Right lobe of liver (tissue), 6 donors: Measurements from ENCODE around the gene SH2D3C. TPM values are rescaled to one million over a fixed set of nuclear protein-coding genes. Genes with fewer than 3 reads are reported as not detected.
"Not testable (repeated sequence)": the region's sequence is repeated elsewhere in the genome, so short reads cannot be mapped to it uniquely, and the experiment has no call there.

Source experiments
- ATAC-seq, 4 donors: fragments of 200-7000 bp; cut with Tn5 transposase; one replicate each; pipeline ENCODE4 v1.9.1; 2020; ENCODE audit warnings: mild to moderate bottlenecking in 4 of 4, moderate library complexity in 4 of 4
- DNase-seq, 3 donors: peaks; one replicate each; pipeline ENCODE4 v3.0.0-alpha.2; 2020
- H3K27ac ChIP-seq, 3 donors: fragments of 200-600 bp; one replicate each; pipeline ENCODE4 v1.8.0; 2022
- H3K27me3 ChIP-seq, 2 donors: fragments of 200-600 bp; one replicate each; pipeline ENCODE4 v1.8.0; 2022
- H3K36me3 ChIP-seq, 4 donors: fragments of 200-600 bp; sonication (generic) in 1 of 4; one replicate each; pipeline versions ENCODE4 v1.5.1 to v1.8.0; 2017 to 2022; ENCODE audit warnings: control low read depth in 1 of 4
- H3K4me1 ChIP-seq, 4 donors: fragments of 200-600 bp; sonication (generic) in 1 of 4; one replicate each; pipeline versions ENCODE4 v1.5.1 to v1.8.0; 2017 to 2022; ENCODE audit warnings: control low read depth in 1 of 4
- H3K4me3 ChIP-seq, 3 donors: fragments of 200-600 bp; one replicate each; pipeline ENCODE4 v1.8.0; 2022
- H3K9me3 ChIP-seq, 4 donors: fragments of 200-600 bp; sonication (generic) in 1 of 4; one replicate each; pipeline versions ENCODE4 v1.5.1 to v1.8.0; 2017 to 2022; ENCODE audit warnings: control low read depth in 1 of 4
- POLR2A ChIP-seq: fragments of 450-650 bp; IDR thresholded peaks from one replicate; pipeline ENCODE4 v1.6.1; 2017; ENCODE audit warnings: antibody characterized with exemption, mild to moderate bottlenecking
- WGBS: methylation state at CpG from one replicate; pipeline ENCODE4 v1.1.6; 2018; ENCODE audit warnings: low coverage, low lambda C conversion rate; ENCODE audit not compliant: insufficient coverage; ENCODE audit errors: missing lambda C conversion rate; 5-methylcytosine and 5-hydroxymethylcytosine counted together
- intact Hi-C, 2 donors: fragments of 100-400 bp; cut with DNase I; formaldehyde crosslinking; loops; one replicate each; pipeline versions ENCODE4 v1.11.2 to v1.14.1; 2022
- total RNA-seq, 6 experiments: library from RNA; depleted of rRNA in 2 of 6; stranded (reverse); fragments of >200 nt in 2 of 6; fragmentation: NEBNext Ultra II Directional in 3 of 6; extraction: Animal tissue kit (Norgen Biotek cat#: 25700) in 3 of 6; gene quantifications; one replicate each; pipeline versions ENCODE4 v1.1.0 to v1.2.4, GENCODE V29; 2016 to 2023
- TF ChIP-seq, protein P1 (sequence below), 4 donors: fragments of 200-600 bp in 3 of 4; fragments of 450-650 bp in 1 of 4; IDR thresholded peaks; one replicate each; pipeline versions ENCODE4 v1.5.1 to v1.8.0; 2016 to 2022; ENCODE audit warnings: antibody characterized with exemption in 4 of 4, mild to moderate bottlenecking in 2 of 4
- donor health status: DM: no; HTN: yes; CAD: no.
- donor health status: DM: no; HTN: no; CAD: no.
- donor health status: DM: no; HTN: no; CAD: no.
- donor health status: DM: no; HTN: yes; CAD: no.
- donor health status: DM: no; HTN: yes; CAD: no.

Gene SH2D3C
- total RNA-seq, 6 experiments from 2014 or later, result 1.7 to 5.6 (median 2.7) TPM

DNA sequence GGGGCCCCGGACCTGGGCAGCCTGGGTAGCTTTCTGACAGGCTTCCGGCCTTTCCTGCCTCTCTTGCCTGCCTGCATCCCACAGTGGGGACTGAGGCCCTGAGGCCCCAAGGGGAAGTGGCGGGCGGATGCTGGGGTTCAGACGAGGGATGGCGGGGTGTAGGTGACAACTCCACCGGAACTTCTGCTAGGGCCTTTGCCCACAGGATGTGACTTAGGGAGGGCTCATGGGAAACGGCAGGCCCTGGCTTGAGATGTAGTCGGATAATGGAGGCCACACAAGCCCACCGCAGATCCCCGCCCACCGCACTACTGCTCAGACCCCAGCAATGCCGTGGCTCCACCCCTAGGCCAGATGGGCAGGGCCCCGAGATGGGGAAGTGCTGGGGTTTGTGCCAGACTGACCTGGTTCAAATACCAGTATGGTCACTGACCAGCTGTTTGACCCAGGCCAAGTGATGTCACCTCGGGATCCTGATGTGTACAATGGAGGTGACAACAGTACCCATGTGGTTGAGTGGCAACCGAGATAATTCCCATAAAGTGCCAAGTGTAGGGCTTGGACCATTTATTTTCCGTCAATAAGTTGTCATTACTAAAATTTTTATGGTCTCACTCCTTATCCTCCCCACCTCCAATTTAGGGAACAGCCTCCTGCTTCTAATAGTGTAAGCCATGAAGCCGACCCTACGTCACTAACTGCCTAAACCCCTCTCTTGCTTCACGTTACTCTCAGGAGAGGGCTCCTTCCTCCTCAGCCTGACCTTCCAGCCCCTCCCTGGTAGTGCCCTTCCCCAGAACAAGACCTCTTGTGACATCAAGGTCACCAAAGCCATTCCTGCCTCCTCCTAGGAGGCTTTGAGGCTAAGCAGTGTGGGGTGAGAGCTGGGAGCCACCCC is 4.9 kb upstream of the SH2D3C start:
- DNase-seq, result peak in 2 of 3 donors; percentile 73
- H3K36me3 ChIP-seq, result peaks cover 0 to 15% (median 9%) of the 10 kb centered on the region in 4 donors
- ATAC-seq, result peak in 1 of 4 donors; percentile 21
- H3K4me3 ChIP-seq, result no peak overlapping the region
- no peaks in the 10 kb centered on the region for H3K9me3 ChIP-seq
- H3K27ac ChIP-seq, result peak overlapping the region; percentile 21 to 51 (median 44)
- intact Hi-C loops, result no loop called here
- 68% methylated on average over 10 of the region's 20 CpGs for WGBS
- TF ChIP-seq, protein P1, sequence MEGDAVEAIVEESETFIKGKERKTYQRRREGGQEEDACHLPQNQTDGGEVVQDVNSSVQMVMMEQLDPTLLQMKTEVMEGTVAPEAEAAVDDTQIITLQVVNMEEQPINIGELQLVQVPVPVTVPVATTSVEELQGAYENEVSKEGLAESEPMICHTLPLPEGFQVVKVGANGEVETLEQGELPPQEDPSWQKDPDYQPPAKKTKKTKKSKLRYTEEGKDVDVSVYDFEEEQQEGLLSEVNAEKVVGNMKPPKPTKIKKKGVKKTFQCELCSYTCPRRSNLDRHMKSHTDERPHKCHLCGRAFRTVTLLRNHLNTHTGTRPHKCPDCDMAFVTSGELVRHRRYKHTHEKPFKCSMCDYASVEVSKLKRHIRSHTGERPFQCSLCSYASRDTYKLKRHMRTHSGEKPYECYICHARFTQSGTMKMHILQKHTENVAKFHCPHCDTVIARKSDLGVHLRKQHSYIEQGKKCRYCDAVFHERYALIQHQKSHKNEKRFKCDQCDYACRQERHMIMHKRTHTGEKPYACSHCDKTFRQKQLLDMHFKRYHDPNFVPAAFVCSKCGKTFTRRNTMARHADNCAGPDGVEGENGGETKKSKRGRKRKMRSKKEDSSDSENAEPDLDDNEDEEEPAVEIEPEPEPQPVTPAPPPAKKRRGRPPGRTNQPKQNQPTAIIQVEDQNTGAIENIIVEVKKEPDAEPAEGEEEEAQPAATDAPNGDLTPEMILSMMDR (IDR thresholded peaks at IDR 0.05), result no peak
- no peak for TF ChIP-seq POLR2A
- H3K27me3 ChIP-seq, result no peaks in the 10 kb centered on the region
- peaks cover 0 to 17% (median 7%) of the 10 kb centered on the region in 4 donors for H3K4me1 ChIP-seq

DNA sequence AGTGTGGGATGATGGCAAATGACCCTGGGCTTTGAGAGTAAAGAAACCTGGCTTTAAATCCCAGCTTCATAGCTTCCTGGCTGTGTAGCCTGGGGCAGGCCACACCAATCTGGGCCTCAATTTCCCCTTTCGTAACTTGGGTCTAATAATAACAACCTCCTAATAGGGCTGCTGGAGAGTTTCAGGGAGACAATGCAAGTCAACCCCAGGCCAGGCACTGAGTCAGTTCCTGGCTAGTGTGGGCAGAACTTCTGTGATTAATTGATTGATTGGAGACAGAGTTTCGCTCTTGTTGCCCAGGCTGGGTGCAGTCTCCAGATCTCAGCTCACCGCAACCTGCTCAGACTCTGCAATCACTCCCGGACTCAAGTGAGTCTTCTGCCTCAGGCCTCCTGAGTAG is 3.3 kb upstream of the SH2D3C start:
- Histone ChIP-seq H3K36me3 (no peaks in the 10 kb centered on the region), H3K27ac (no peak overlapping the region), H3K4me3 (no peak overlapping the region), H3K4me1 (peaks cover 0 to 2% (median under 1%) of the 10 kb centered on the region in 4 donors), H3K27me3 (no peaks in the 10 kb centered on the region), H3K9me3 (no peaks in the 10 kb centered on the region)
- TF ChIP-seq, protein P1 (IDR thresholded peaks at IDR 0.05), result no peak
- TF ChIP-seq POLR2A, result no peak
- intact Hi-C loops, result loop anchor here in 1 of 2 donors (2.0 kb wide), 1 partner anchor 41 kb away; no protein-coding TSS in a partner anchor
- 100% methylated on average over 4 of the region's 4 CpGs for WGBS
- DNase-seq, result no peak
- no peak for ATAC-seq

DNA sequence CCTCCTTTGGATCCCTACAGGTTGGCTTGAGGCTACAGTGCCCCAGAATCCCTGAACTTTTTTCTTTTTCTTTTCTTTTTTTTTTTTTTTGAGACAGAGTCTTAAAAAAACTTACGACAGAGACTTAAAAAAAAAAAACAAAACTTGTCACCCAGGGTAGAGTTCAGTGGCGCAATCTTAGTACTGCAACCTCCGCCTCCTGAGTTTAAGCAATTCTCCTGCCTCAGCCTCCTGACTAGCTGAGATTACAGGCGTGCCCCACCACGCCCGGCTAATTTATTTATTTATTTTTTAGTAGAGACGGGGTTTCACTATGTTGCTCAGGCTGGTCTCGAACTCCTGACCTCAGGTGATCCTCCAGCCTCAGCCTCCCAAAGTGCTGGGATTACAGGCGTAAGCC is 2.4 kb upstream of the SH2D3C start:
- not testable (repeated sequence) for H3K4me3 ChIP-seq, H3K27me3 ChIP-seq, H3K4me1 ChIP-seq, DNase-seq, H3K36me3 ChIP-seq, H3K9me3 ChIP-seq, ATAC-seq
- intact Hi-C loops, result loop anchor here in 1 of 2 donors (2.0 kb wide), 1 partner anchor 40 kb away; no protein-coding TSS in a partner anchor
- peak overlapping the region in 1 of 3 donors; percentile 33 for H3K27ac ChIP-seq
- WGBS, result 44% methylated on average over 3 of the region's 9 CpGs

DNA sequence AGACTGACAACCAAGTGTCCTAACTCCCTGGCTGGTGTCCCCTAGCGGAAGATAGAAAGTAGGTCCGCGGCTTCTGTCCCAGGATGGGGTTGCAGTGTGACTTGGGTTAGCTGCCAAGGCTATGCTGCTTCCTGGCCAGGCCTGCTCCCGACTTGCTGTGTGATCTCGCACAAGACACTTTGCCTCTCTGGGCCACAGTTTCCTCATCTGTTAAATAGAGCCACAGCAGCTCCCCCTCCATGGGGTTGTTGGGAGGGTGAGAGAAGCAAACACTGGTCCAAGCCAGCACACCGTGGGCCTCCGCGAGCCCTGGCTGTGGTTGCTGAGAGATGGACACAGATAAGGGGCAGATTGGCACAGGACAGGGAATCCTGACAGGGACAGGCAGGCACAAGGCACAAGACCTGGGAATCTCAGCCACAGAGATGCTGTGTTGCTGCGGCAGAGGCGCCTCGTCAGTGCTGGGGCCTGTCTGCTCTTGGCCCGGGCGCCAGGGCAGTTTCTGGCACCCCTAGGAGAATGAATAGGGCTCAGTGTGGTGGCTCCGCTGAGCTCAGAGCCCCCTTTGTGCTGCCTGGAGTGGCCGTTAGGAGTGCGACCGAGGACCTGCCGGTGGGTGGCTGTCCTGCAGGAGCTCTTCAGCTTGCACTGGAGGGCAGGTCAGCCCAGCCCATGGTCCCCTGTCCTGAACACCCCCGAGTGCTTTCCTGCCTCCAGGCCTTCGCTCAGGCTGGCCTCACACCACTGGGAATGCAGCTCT is 1.8 kb upstream of the SH2D3C start:
- H3K27ac ChIP-seq, result peak overlapping the region in 1 of 3 donors; percentile 33
- ATAC-seq (no peak), DNase-seq (peak in 1 of 3 donors; percentile 55)
- intact Hi-C loops, result loop anchor here in 1 of 2 donors (2.0 kb wide), 1 partner anchor 40 kb away; no protein-coding TSS in a partner anchor
- no peaks in the 10 kb centered on the region for H3K4me1 ChIP-seq
- H3K9me3 ChIP-seq, result no peaks in the 10 kb centered on the region
- TF ChIP-seq, protein P1 (IDR thresholded peaks at IDR 0.05), result no peak
- TF ChIP-seq POLR2A, result no peak
- no peaks in the 10 kb centered on the region for H3K36me3 ChIP-seq
- WGBS, result 100% methylated on average over 1 of the region's 20 CpGs
- no peak overlapping the region for H3K4me3 ChIP-seq
- no peaks in the 10 kb centered on the region for H3K27me3 ChIP-seq
